Measurements from ENCODE around the gene GPC6. TPM values are rescaled to one million over a fixed set of nuclear protein-coding genes. Genes with fewer than 3 reads are reported as not detected.

The GPC6 gene
- polyA plus RNA-seq, 1 donor from 2014 or later: 9.0 TPM

DNA sequence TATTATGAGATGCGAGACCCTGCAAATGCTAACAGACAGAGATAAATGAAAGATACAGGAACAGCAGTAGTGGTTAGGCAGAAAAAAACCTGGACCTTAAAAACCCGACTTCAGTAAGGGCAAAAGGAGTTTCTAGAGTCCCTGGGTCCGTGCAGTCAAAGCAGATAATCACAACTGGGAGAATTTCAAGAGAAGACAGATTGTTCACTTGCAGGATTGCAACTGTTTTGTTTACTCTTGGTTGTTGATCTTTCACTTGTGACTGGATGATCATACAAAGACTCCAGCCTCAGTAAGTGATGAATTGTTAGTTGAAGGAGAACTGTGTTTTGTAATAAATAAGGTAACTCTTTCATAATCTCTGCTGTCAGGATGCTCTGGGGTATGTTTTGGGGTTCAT, 135.1 kb downstream of the GPC6 start:
- Histone ChIP-seq H3F3A (ENCODE audit: insufficient read depth, low read length, poor library complexity, severe bottlenecking) (peaks cover 4% of the 10 kb centered on the region), H3K27ac (ENCODE audit: low read length) (no peak overlapping the region), H3K36me3 (ENCODE audit: insufficient read depth, low read length) (no peaks in the 10 kb centered on the region), H3K4me3 (ENCODE audit: low read length) (no peak overlapping the region), H3K79me2 (replicated peaks; ENCODE audit: insufficient read depth, low read length) (no peaks in the 10 kb centered on the region), H3K9me3 (ENCODE audit: low read length) (no peaks in the 10 kb centered on the region), H4K20me1 (ENCODE audit: insufficient read depth) (no peaks in the 10 kb centered on the region), H3K9me2 (ENCODE audit: insufficient read depth, low read length) (no peaks in the 10 kb centered on the region), H3K27me3 (ENCODE audit: insufficient read depth, low read depth, low read length) (no peaks in the 10 kb centered on the region), H3K9ac (ENCODE audit: low read length) (no peak overlapping the region), H2AFZ (ENCODE audit: low read depth, low read length) (no peak overlapping the region), H3K4me2 (ENCODE audit: low read length) (no peak overlapping the region)
- no peak for TF ChIP-seq MXI1 (conservative IDR thresholded peaks at IDR 0.05; ENCODE audit: poor library complexity, severe bottlenecking)

DNA sequence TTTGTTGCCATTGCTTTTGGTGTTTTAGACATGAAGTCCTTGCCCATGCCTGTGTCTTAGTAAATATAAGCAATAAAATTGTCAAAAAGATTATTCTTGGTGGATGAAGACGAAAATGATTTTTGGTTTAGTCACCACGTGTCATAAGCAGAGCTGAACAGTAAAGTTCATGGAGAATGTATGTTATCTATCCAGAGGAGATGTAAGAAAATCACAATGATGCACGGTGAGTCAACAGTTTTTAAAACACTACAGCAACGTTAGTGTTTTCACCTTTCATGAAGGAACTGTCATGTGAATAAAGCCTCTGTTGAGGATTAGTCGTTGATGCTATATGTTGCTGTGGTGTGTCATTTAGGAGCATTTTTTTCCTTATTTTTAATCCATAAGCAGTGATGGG, 137.6 kb downstream of the GPC6 start:
- no peaks in the 10 kb centered on the region for H3K36me3 ChIP-seq (ENCODE audit: insufficient read depth, low read length)
- H3K4me3 ChIP-seq (ENCODE audit: low read length): no peak overlapping the region
- peaks cover 4% of the 10 kb centered on the region for H3F3A ChIP-seq (ENCODE audit: insufficient read depth, low read length, poor library complexity, severe bottlenecking)
- H3K4me2 ChIP-seq (ENCODE audit: low read length): no peak overlapping the region
- no peak overlapping the region for H2AFZ ChIP-seq (ENCODE audit: low read depth, low read length)
- no peaks in the 10 kb centered on the region for H3K9me2 ChIP-seq (ENCODE audit: insufficient read depth, low read length)
- no peaks in the 10 kb centered on the region for H3K27me3 ChIP-seq (ENCODE audit: insufficient read depth, low read depth, low read length)
- H3K27ac ChIP-seq (ENCODE audit: low read length): no peak overlapping the region
- H3K9me3 ChIP-seq (ENCODE audit: low read length): no peaks in the 10 kb centered on the region
- H3K79me2 ChIP-seq (replicated peaks; ENCODE audit: insufficient read depth, low read length): peaks cover 6% of the 10 kb centered on the region
- H4K20me1 ChIP-seq (ENCODE audit: insufficient read depth): no peaks in the 10 kb centered on the region
- H3K9ac ChIP-seq (ENCODE audit: low read length): no peak overlapping the region
- TF ChIP-seq TAF1 (IDR thresholded peaks at IDR 0.05; ENCODE audit: low read depth) (no peak), POLR2AphosphoS5 (IDR thresholded peaks at IDR 0.05) (no peak), RAD21 (conservative IDR thresholded peaks at IDR 0.05) (no peak), EP300 (conservative IDR thresholded peaks at IDR 0.05; ENCODE audit: poor library complexity, severe bottlenecking) (no peak), MXI1 (conservative IDR thresholded peaks at IDR 0.05; ENCODE audit: poor library complexity, severe bottlenecking) (no peak), EZH2 (IDR thresholded peaks at IDR 0.05; ENCODE audit: borderline replicate concordance, insufficient read depth, low read length, poor library complexity, severe bottlenecking) (no peak), SMC3 (conservative IDR thresholded peaks at IDR 0.05; ENCODE audit: poor library complexity) (no peak)
- TF ChIP-seq, protein P1, sequence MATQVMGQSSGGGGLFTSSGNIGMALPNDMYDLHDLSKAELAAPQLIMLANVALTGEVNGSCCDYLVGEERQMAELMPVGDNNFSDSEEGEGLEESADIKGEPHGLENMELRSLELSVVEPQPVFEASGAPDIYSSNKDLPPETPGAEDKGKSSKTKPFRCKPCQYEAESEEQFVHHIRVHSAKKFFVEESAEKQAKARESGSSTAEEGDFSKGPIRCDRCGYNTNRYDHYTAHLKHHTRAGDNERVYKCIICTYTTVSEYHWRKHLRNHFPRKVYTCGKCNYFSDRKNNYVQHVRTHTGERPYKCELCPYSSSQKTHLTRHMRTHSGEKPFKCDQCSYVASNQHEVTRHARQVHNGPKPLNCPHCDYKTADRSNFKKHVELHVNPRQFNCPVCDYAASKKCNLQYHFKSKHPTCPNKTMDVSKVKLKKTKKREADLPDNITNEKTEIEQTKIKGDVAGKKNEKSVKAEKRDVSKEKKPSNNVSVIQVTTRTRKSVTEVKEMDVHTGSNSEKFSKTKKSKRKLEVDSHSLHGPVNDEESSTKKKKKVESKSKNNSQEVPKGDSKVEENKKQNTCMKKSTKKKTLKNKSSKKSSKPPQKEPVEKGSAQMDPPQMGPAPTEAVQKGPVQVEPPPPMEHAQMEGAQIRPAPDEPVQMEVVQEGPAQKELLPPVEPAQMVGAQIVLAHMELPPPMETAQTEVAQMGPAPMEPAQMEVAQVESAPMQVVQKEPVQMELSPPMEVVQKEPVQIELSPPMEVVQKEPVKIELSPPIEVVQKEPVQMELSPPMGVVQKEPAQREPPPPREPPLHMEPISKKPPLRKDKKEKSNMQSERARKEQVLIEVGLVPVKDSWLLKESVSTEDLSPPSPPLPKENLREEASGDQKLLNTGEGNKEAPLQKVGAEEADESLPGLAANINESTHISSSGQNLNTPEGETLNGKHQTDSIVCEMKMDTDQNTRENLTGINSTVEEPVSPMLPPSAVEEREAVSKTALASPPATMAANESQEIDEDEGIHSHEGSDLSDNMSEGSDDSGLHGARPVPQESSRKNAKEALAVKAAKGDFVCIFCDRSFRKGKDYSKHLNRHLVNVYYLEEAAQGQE (IDR thresholded peaks at IDR 0.05; ENCODE audit: borderline replicate concordance): no peak
- TF ChIP-seq, protein P2, sequence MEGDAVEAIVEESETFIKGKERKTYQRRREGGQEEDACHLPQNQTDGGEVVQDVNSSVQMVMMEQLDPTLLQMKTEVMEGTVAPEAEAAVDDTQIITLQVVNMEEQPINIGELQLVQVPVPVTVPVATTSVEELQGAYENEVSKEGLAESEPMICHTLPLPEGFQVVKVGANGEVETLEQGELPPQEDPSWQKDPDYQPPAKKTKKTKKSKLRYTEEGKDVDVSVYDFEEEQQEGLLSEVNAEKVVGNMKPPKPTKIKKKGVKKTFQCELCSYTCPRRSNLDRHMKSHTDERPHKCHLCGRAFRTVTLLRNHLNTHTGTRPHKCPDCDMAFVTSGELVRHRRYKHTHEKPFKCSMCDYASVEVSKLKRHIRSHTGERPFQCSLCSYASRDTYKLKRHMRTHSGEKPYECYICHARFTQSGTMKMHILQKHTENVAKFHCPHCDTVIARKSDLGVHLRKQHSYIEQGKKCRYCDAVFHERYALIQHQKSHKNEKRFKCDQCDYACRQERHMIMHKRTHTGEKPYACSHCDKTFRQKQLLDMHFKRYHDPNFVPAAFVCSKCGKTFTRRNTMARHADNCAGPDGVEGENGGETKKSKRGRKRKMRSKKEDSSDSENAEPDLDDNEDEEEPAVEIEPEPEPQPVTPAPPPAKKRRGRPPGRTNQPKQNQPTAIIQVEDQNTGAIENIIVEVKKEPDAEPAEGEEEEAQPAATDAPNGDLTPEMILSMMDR (IDR thresholded peaks at IDR 0.05; ENCODE audit: poor library complexity, severe bottlenecking): no peak

DNA sequence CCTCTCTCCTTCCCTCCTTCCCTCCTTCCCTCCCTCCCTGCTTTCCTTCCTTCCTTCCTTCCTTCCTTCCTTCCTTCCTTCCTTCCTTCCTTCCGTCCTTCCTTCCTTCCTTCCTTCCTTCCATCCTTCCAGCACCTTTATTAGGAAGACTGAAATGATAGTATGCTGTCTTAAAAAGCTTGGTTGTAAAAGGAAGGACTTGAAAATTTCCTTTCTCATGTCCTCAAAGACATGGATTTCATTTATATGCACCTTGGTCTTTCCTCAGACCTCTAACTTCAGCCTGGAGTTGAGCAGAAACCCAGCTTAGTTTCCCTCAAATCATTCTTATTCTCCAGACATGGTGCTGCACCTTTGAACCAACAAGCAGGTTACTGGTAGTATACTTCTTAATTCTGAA, 141.7 kb downstream of the GPC6 start:
- no peaks in the 10 kb centered on the region for H3F3A ChIP-seq (ENCODE audit: insufficient read depth, low read length, poor library complexity, severe bottlenecking)
- no peak overlapping the region for H3K9ac ChIP-seq (ENCODE audit: low read length)
- H3K4me3 ChIP-seq (ENCODE audit: low read length): no peak overlapping the region
- no peak overlapping the region for H3K4me2 ChIP-seq (ENCODE audit: low read length)
- H3K79me2 ChIP-seq (replicated peaks; ENCODE audit: insufficient read depth, low read length): peaks cover 6% of the 10 kb centered on the region
- H3K9me2 ChIP-seq (ENCODE audit: insufficient read depth, low read length): no peaks in the 10 kb centered on the region
- H3K9me3 ChIP-seq (ENCODE audit: low read length): no peaks in the 10 kb centered on the region
- H3K27ac ChIP-seq (ENCODE audit: low read length): no peak overlapping the region
- no peaks in the 10 kb centered on the region for H4K20me1 ChIP-seq (ENCODE audit: insufficient read depth)
- no peaks in the 10 kb centered on the region for H3K36me3 ChIP-seq (ENCODE audit: insufficient read depth, low read length)
- TF ChIP-seq MXI1 (conservative IDR thresholded peaks at IDR 0.05; ENCODE audit: poor library complexity, severe bottlenecking) (no peak), RAD21 (conservative IDR thresholded peaks at IDR 0.05) (no peak), EZH2 (IDR thresholded peaks at IDR 0.05; ENCODE audit: borderline replicate concordance, insufficient read depth, low read length, poor library complexity, severe bottlenecking) (no peak), SMC3 (conservative IDR thresholded peaks at IDR 0.05; ENCODE audit: poor library complexity) (no peak), EP300 (conservative IDR thresholded peaks at IDR 0.05; ENCODE audit: poor library complexity, severe bottlenecking) (no peak), POLR2AphosphoS5 (IDR thresholded peaks at IDR 0.05) (no peak), TAF1 (IDR thresholded peaks at IDR 0.05; ENCODE audit: low read depth) (no peak)
- TF ChIP-seq, protein P1 (IDR thresholded peaks at IDR 0.05; ENCODE audit: borderline replicate concordance): no peak
- TF ChIP-seq, protein P2 (IDR thresholded peaks at IDR 0.05; ENCODE audit: poor library complexity, severe bottlenecking): no peak
- H2AFZ ChIP-seq (ENCODE audit: low read depth, low read length): no peak overlapping the region
- no peaks in the 10 kb centered on the region for H3K27me3 ChIP-seq (ENCODE audit: insufficient read depth, low read depth, low read length)

Measured in neural cell (in vitro differentiated cells).